Neural cell (in vitro differentiated cells): ENCODE data around the gene IPO9. TPM values are rescaled to one million over a fixed set of nuclear protein-coding genes. Genes with fewer than 3 reads are reported as not detected.

ENCODE experiments used
- H2AFZ ChIP-seq: fragments of 200-600, 300-800 bp; sonication (generic), shearing (Covaris generic); 2 replicates; pipeline ENCODE4 v1.6.0; 2014; ENCODE audit warnings: low read depth, mild to moderate bottlenecking, antibody characterized with exemption, low read length, moderate library complexity
- H3F3A ChIP-seq: fragments of 200-600 bp; shearing (Covaris generic); 2 replicates; pipeline ENCODE4 v1.6.1; 2016; ENCODE audit warnings: mild to moderate bottlenecking, moderate library complexity, mixed read lengths, antibody characterized with exemption, low read length; ENCODE audit not compliant: insufficient read depth, poor library complexity, severe bottlenecking
- H3K27ac ChIP-seq: fragments of 200-600, 300-800 bp; sonication (generic), shearing (Covaris generic); 2 replicates; pipeline ENCODE4 v1.5.1; 2014; ENCODE audit warnings: mild to moderate bottlenecking, low read length, moderate library complexity
- H3K27me3 ChIP-seq: fragments of 300-800, 200-600 bp; sonication (generic), shearing (Covaris generic); 2 replicates; pipeline ENCODE4 v1.6.0; 2014; ENCODE audit warnings: mild to moderate bottlenecking, low read depth, low read length, moderate library complexity; ENCODE audit not compliant: insufficient read depth
- H3K36me3 ChIP-seq: fragments of 300-800, 200-600 bp; sonication (generic), shearing (Covaris generic); 2 replicates; pipeline ENCODE4 v1.5.1; 2014; ENCODE audit warnings: mild to moderate bottlenecking, antibody characterized with exemption, low read length, moderate library complexity; ENCODE audit not compliant: insufficient read depth
- H3K4me2 ChIP-seq: fragments of 300-800, 200-600 bp; sonication (generic), shearing (Covaris generic); 2 replicates; pipeline ENCODE4 v1.6.0; 2014; ENCODE audit warnings: mild to moderate bottlenecking, low read length
- H3K4me3 ChIP-seq: fragments of 300-800, 200-600 bp; sonication (generic), shearing (Covaris generic); 2 replicates; pipeline ENCODE4 v1.5.1; 2014; ENCODE audit warnings: mild to moderate bottlenecking, low read length, moderate library complexity
- H3K79me2 ChIP-seq: fragments of 200-600 bp; shearing (Covaris generic); replicated peaks from 2 replicates; pipeline ENCODE4 v1.6.0; 2014; ENCODE audit warnings: mild to moderate bottlenecking, low read length, moderate library complexity; ENCODE audit not compliant: insufficient read depth
- H3K9ac ChIP-seq: fragments of 300-800, 200-600 bp; sonication (generic), shearing (Covaris generic); 2 replicates; pipeline ENCODE4 v1.6.1; 2016; ENCODE audit warnings: mild to moderate bottlenecking, low read length, mixed read lengths
- H3K9me2 ChIP-seq: fragments of 200-600 bp; shearing (Covaris generic); 2 replicates; pipeline ENCODE4 v1.6.1; 2016; ENCODE audit warnings: mild to moderate bottlenecking, low read length, mixed read lengths; ENCODE audit not compliant: insufficient read depth
- H3K9me3 ChIP-seq: fragments of 200-600, 300-800 bp; sonication (generic), shearing (Covaris generic); 2 replicates; pipeline ENCODE4 v1.6.1; 2016; ENCODE audit warnings: mild to moderate bottlenecking, mixed run types, low read length, moderate library complexity, mixed read lengths
- H4K20me1 ChIP-seq: fragments of 200-600 bp; shearing (Covaris generic); 2 replicates; pipeline ENCODE4 v1.6.1; 2016; ENCODE audit warnings: mild to moderate bottlenecking, mixed run types; ENCODE audit not compliant: insufficient read depth
- CTCF ChIP-seq: fragments of 450-650 bp; IDR thresholded peaks from 2 replicates; pipeline ENCODE4 v1.5.1; 2014; ENCODE audit warnings: antibody characterized with exemption, mild to moderate bottlenecking, moderate library complexity; ENCODE audit not compliant: poor library complexity, severe bottlenecking
- EP300 ChIP-seq: fragments of 450-650 bp; conservative IDR thresholded peaks from 2 replicates; pipeline ENCODE4 v1.6.1; 2014; ENCODE audit warnings: antibody characterized with exemption, mild to moderate bottlenecking, moderate library complexity; ENCODE audit not compliant: poor library complexity, severe bottlenecking
- EZH2 ChIP-seq: fragments of 200-600, 300-800 bp; shearing (Covaris generic), sonication (generic); IDR thresholded peaks from 2 replicates; pipeline ENCODE4 v1.6.1; 2014; ENCODE audit warnings: antibody characterized with exemption, low read length, borderline replicate concordance, mild to moderate bottlenecking; ENCODE audit not compliant: insufficient read depth, poor library complexity, severe bottlenecking
- MXI1 ChIP-seq: fragments of 450-650 bp; conservative IDR thresholded peaks from 2 replicates; pipeline ENCODE4 v1.6.1; 2014; ENCODE audit warnings: antibody characterized with exemption, mild to moderate bottlenecking; ENCODE audit not compliant: poor library complexity, severe bottlenecking
- POLR2AphosphoS5 ChIP-seq: IDR thresholded peaks from 2 replicates; pipeline ENCODE4 v1.6.1; 2012
- RAD21 ChIP-seq: fragments of 450-650 bp; conservative IDR thresholded peaks from 2 replicates; pipeline ENCODE4 v1.6.1; 2014; ENCODE audit warnings: antibody characterized with exemption, mild to moderate bottlenecking, moderate library complexity
- REST ChIP-seq: IDR thresholded peaks from 2 replicates; pipeline ENCODE4 v1.6.1; 2012; ENCODE audit warnings: borderline replicate concordance
- SMC3 ChIP-seq: fragments of 450-650 bp; conservative IDR thresholded peaks from 2 replicates; pipeline ENCODE4 v1.6.1; 2014; ENCODE audit warnings: antibody characterized with exemption, mild to moderate bottlenecking, moderate library complexity; ENCODE audit not compliant: poor library complexity
- TAF1 ChIP-seq: IDR thresholded peaks from 2 replicates; pipeline ENCODE4 v1.6.1; 2012; ENCODE audit warnings: low read depth
- polyA plus RNA-seq: library from polyadenylated mRNA; depleted of rRNA; stranded (reverse); fragments of >200 nt; gene quantifications from 2 replicates; pipeline ENCODE4 v1.2.3, GENCODE V29; 2014

IPO9 gene
- polyA plus RNA-seq, 1 donor from 2014 or later = 45.0 TPM

GRCh38 chr1:201903135-201903534 is 74.2 kb downstream of the IPO9 start:
- Histone ChIP-seq H3K36me3 (no peaks in the 10 kb centered on the region), H3K4me2 (no peak overlapping the region), H3K9ac (no peak overlapping the region), H3K27me3 (no peaks in the 10 kb centered on the region), H4K20me1 (no peaks in the 10 kb centered on the region), H3K9me3 (no peaks in the 10 kb centered on the region), H3K79me2 (no peaks in the 10 kb centered on the region), H3K27ac (no peak overlapping the region), H3K9me2 (no peaks in the 10 kb centered on the region), H2AFZ (no peak overlapping the region), H3F3A (no peaks in the 10 kb centered on the region), H3K4me3 (no peak overlapping the region)
- TF ChIP-seq CTCF = no peak
- no peak for TF ChIP-seq REST
- no peak for TF ChIP-seq TAF1
- no peak for TF ChIP-seq EZH2
- no peak for TF ChIP-seq POLR2AphosphoS5
- no peak for TF ChIP-seq MXI1
- no peak for TF ChIP-seq RAD21
- no peak for TF ChIP-seq EP300
- TF ChIP-seq SMC3 = no peak

- Histone ChIP-seq H3K9me3 (no peaks in the 10 kb centered on the region), H3K4me3 (no peak overlapping the region), H2AFZ (no peak overlapping the region), H3K79me2 (no peaks in the 10 kb centered on the region), H3K9ac (no peak overlapping the region), H3F3A (no peaks in the 10 kb centered on the region), H3K36me3 (no peaks in the 10 kb centered on the region), H3K27ac (no peak overlapping the region), H4K20me1 (no peaks in the 10 kb centered on the region), H3K4me2 (no peak overlapping the region), H3K9me2 (no peaks in the 10 kb centered on the region), H3K27me3 (no peaks in the 10 kb centered on the region)
- TF ChIP-seq POLR2AphosphoS5 = no peak
- TF ChIP-seq MXI1 = no peak
- TF ChIP-seq CTCF = no peak
- TF ChIP-seq REST = no peak
- TF ChIP-seq EP300 = no peak
- no peak for TF ChIP-seq EZH2
- no peak for TF ChIP-seq SMC3
These were observed 75.6 kb downstream of the IPO9 start for GRCh38 chr1:201904579-201904978.
